ENCODE data around the gene UBTD1. TPM values are rescaled to one million over a fixed set of nuclear protein-coding genes. Genes with fewer than 3 reads are reported as not detected.
A peak's percentile ranks its signal among the peaks of the same experiment; 100 is the strongest.

UBTD1 gene
- total RNA-seq, 1 donor from 2014 or later: 33.0 TPM

GRCh38 chr10:97456034-97456685 lies 42.6 kb upstream of the UBTD1 start:
- H3K36me3 ChIP-seq: peaks cover 64 to 77% of the 10 kb centered on the region in 2 donors
- no peak for TF ChIP-seq CTCF (IDR thresholded peaks at IDR 0.05)
- DNase-seq (ENCODE audit: low spot score in 2 of 2): no peak
- H3K27me3 ChIP-seq: no peaks in the 10 kb centered on the region
- no peaks in the 10 kb centered on the region for H3K9me3 ChIP-seq
- intact Hi-C loops (cut with DNase I): no loop called here
- peaks cover 0 to 12% of the 10 kb centered on the region in 2 donors for H3K4me1 ChIP-seq
- no peak overlapping the region for H3K4me3 ChIP-seq
- peak overlapping the region in 1 of 2 donors; percentile 18 for H3K27ac ChIP-seq

DNA sequence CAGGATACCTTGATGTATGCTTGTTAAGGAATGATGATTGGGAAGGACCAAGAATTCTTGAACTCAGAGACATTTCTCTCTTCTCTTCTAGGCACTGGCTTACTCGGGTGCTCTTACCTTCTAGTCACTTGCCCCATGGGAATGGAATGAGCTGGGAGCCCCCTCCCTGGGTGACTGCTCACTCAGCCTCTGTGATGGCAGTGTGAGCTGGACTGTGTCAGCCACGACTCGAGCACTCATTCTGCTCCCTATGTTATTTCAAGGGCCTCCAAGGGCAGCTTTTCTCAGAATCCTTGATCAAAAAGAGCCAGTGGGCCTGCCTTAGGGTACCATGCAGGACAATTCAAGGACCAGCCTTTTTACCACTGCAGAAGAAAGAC lies 42.0 kb upstream of the UBTD1 start:
- H3K27ac ChIP-seq: no peak overlapping the region
- TF ChIP-seq CTCF (IDR thresholded peaks at IDR 0.05): no peak
- peaks cover 69 to 80% of the 10 kb centered on the region in 2 donors for H3K36me3 ChIP-seq
- no peaks in the 10 kb centered on the region for H3K9me3 ChIP-seq
- peaks cover 0 to 12% of the 10 kb centered on the region in 2 donors for H3K4me1 ChIP-seq
- DNase-seq (ENCODE audit: low spot score in 2 of 2): no peak
- intact Hi-C loops (cut with DNase I): no loop called here
- H3K27me3 ChIP-seq: no peaks in the 10 kb centered on the region
- H3K4me3 ChIP-seq: no peak overlapping the region

- Histone ChIP-seq H3K4me3 (no peak overlapping the region), H3K36me3 (peaks cover 79 to 81% of the 10 kb centered on the region in 2 donors), H3K27me3 (no peaks in the 10 kb centered on the region), H3K9me3 (no peaks in the 10 kb centered on the region), H3K27ac (no peak overlapping the region), H3K4me1 (peaks cover 0 to 9% of the 10 kb centered on the region in 2 donors)
- no peak for TF ChIP-seq CTCF (IDR thresholded peaks at IDR 0.05)
- intact Hi-C loops (cut with DNase I): no loop called here
- DNase-seq (ENCODE audit: low spot score in 2 of 2): no peak
Measured at GRCh38 chr10:97459111-97459510, 39.6 kb upstream of the UBTD1 start.

- no peak overlapping the region for H3K4me3 ChIP-seq
- TF ChIP-seq CTCF (IDR thresholded peaks at IDR 0.05): no peak
- intact Hi-C loops (cut with DNase I): no loop called here
- peaks cover 0 to under 1% of the 10 kb centered on the region in 2 donors for H3K4me1 ChIP-seq
- H3K9me3 ChIP-seq: no peaks in the 10 kb centered on the region
- H3K27ac ChIP-seq: no peak overlapping the region
- peaks cover 85 to 87% of the 10 kb centered on the region in 2 donors for H3K36me3 ChIP-seq
- DNase-seq (ENCODE audit: low spot score in 2 of 2): no peak
- no peaks in the 10 kb centered on the region for H3K27me3 ChIP-seq
Measured at GRCh38 chr10:97459933-97460332, 38.8 kb upstream of the UBTD1 start.

- intact Hi-C loops (cut with DNase I): loop anchor here (2.0 kb wide), 2 partner anchors 36 to 150 kb away; partner anchors contain the start of genes MMS19 and UBTD1
- Histone ChIP-seq H3K27me3 (no peaks in the 10 kb centered on the region), H3K4me1 (no peaks in the 10 kb centered on the region), H3K36me3 (peaks cover 90 to 94% of the 10 kb centered on the region in 2 donors), H3K27ac (no peak overlapping the region), H3K4me3 (no peak overlapping the region), H3K9me3 (no peaks in the 10 kb centered on the region)
- no peak for DNase-seq (ENCODE audit: low spot score in 2 of 2)
- no peak for TF ChIP-seq CTCF (IDR thresholded peaks at IDR 0.05)
Measured at GRCh38 chr10:97462309-97462708, 36.4 kb upstream of the UBTD1 start.

Measured in ascending aorta (tissue), 2 donors.